SK-N-SH (cell line): ENCODE data around the gene CNOT4. TPM values are rescaled to one million over a fixed set of nuclear protein-coding genes. Genes with fewer than 3 reads are reported as not detected.

Source experiments
- CTCF ChIA-PET: fragments of 300-600, 350-600 bp; formaldehyde crosslinking; extraction: SDS; loops from one replicate; lab custom pipeline; 2021; lab: Yijun Ruan, JAX
- POLR2A ChIA-PET: fragments of 350-600 bp; sonication (Branson Sonifier 250); formaldehyde crosslinking; extraction: SDS; loops from one replicate; lab custom pipeline; 2020; ENCODE audit warnings: antibody characterized with exemption, inconsistent platforms; lab: Yijun Ruan, JAX
- DNase-seq: peaks from one replicate; pipeline ENCODE4 v3.0.0; 2012
- H2AFZ ChIP-seq: fragments of 200-600 bp; sonication (generic); 2 replicates; pipeline ENCODE4 v1.8.1; 2016; ENCODE audit warnings: antibody characterized with exemption, mild to moderate bottlenecking, low read depth
- H3F3A ChIP-seq: fragments of 200-600 bp; sonication (generic); replicated peaks from 2 replicates; pipeline ENCODE3; 2016; ENCODE audit warnings: antibody characterized with exemption, mild to moderate bottlenecking; ENCODE audit not compliant: insufficient read depth
- H3K27ac ChIP-seq, 2 experiments: fragments of 200-500 bp in 1 of 2; fragments of 200-600 bp in 1 of 2; sonication (Bioruptor generic) in 1 of 2; sonication (generic), shearing (Covaris generic) in 1 of 2; 2 replicates each; pipeline versions ENCODE4 v1.5.1 to v1.6.1; 2014 to 2016; ENCODE audit warnings: low read depth in 2 of 2, inconsistent platforms in 1 of 2, low read length in 1 of 2, mild to moderate bottlenecking in 1 of 2, mixed read lengths in 1 of 2
- H3K27me3 ChIP-seq: fragments of 200-600 bp; sonication (generic), shearing (Covaris generic); 2 replicates; pipeline ENCODE4 v1.6.1; 2016; ENCODE audit warnings: mixed run types; ENCODE audit not compliant: insufficient read depth
- H3K36me3 ChIP-seq, 2 experiments: fragments of 200-500 bp in 1 of 2; fragments of 200-600 bp in 1 of 2; sonication (Bioruptor generic) in 1 of 2; sonication (generic) in 1 of 2; replicated peaks in 1 of 2; 2 replicates each; pipeline versions ENCODE3 to v1.5.1; 2014 to 2016; ENCODE audit warnings: low read length in 1 of 2, mild to moderate bottlenecking in 1 of 2; ENCODE audit not compliant: insufficient read depth in 2 of 2, control insufficient read depth in 1 of 2
- H3K4me1 ChIP-seq, 2 experiments: fragments of 200-500 bp in 1 of 2; fragments of 200-600 bp in 1 of 2; sonication (Bioruptor generic) in 1 of 2; sonication (generic), shearing (Covaris generic) in 1 of 2; 2 replicates each; pipeline versions ENCODE4 v1.5.1 to v1.6.1; 2014 to 2016; ENCODE audit warnings: low read depth in 1 of 2, low read length in 1 of 2, mixed run types in 1 of 2; ENCODE audit not compliant: insufficient read depth in 2 of 2, control insufficient read depth in 1 of 2
- H3K4me2 ChIP-seq: fragments of 200-600 bp; sonication (generic), shearing (Covaris generic); 2 replicates; pipeline ENCODE4 v1.6.1; 2017; ENCODE audit warnings: mixed run types
- H3K4me3 ChIP-seq, 2 experiments: fragments of 200-500 bp in 1 of 2; fragments of 200-600 bp in 1 of 2; sonication (Bioruptor generic) in 1 of 2; sonication (generic), shearing (Covaris generic) in 1 of 2; 2 replicates each; pipeline versions ENCODE4 v1.5.1 to v1.8.1; 2014 to 2016; ENCODE audit warnings: low read depth in 2 of 2, inconsistent platforms in 1 of 2, low read length in 1 of 2, mild to moderate bottlenecking in 1 of 2, mixed read lengths in 1 of 2, moderate library complexity in 1 of 2
- H3K79me2 ChIP-seq: fragments of 200-600 bp; sonication (generic); 2 replicates; pipeline ENCODE4 v1.8.1; 2017; ENCODE audit warnings: mild to moderate bottlenecking; ENCODE audit not compliant: insufficient read depth
- H3K9ac ChIP-seq: fragments of 200-600 bp; sonication (generic); 2 replicates; pipeline ENCODE4 v1.6.1; 2017; ENCODE audit warnings: mixed run types
- H3K9me2 ChIP-seq: fragments of 200-600 bp; sonication (generic); 2 replicates; pipeline ENCODE4 v1.6.1; 2017; ENCODE audit warnings: mixed run types
- H3K9me3 ChIP-seq: fragments of 200-600 bp; sonication (generic); 2 replicates; pipeline ENCODE4 v1.6.1; 2017; ENCODE audit warnings: mixed run types, mild to moderate bottlenecking, moderate library complexity
- H4K20me1 ChIP-seq: fragments of 200-600 bp; sonication (generic); 2 replicates; pipeline ENCODE4 v1.6.1; 2017; ENCODE audit warnings: mild to moderate bottlenecking, mixed run types; ENCODE audit not compliant: insufficient read depth
- CHD2 ChIP-seq: fragments of 150-350 bp; IDR thresholded peaks from 2 replicates; pipeline ENCODE4 v1.6.1; 2018; ENCODE audit warnings: low read length; ENCODE audit not compliant: partially characterized antibody
- EP300 ChIP-seq, 2 experiments: IDR thresholded peaks; 2 replicates each; pipeline versions ENCODE4 v1.4.0 to v1.6.1; 2012; ENCODE audit warnings: borderline replicate concordance in 1 of 2, low read depth in 1 of 2, low read length in 1 of 2
- EZH2phosphoT487 ChIP-seq: fragments of 200-600 bp; sonication (generic); IDR thresholded peaks from 2 replicates; pipeline ENCODE4 v1.6.1; 2017; ENCODE audit warnings: low read depth, mixed run types, mild to moderate bottlenecking, antibody characterized with exemption, moderate library complexity, borderline replicate concordance
- FOXM1 ChIP-seq: IDR thresholded peaks from 2 replicates; pipeline ENCODE4 v1.4.0; 2012; ENCODE audit warnings: low read depth, mild to moderate bottlenecking
- GABPA ChIP-seq: IDR thresholded peaks from 2 replicates; pipeline ENCODE4 v1.4.0; 2012; ENCODE audit warnings: low read depth, mild to moderate bottlenecking
- JUND ChIP-seq: IDR thresholded peaks from 2 replicates; pipeline ENCODE4 v1.4.0; 2012
- MEF2A ChIP-seq: IDR thresholded peaks from 2 replicates; pipeline ENCODE4 v1.4.0; 2012; ENCODE audit warnings: low read depth, borderline replicate concordance
- MXI1 ChIP-seq: IDR thresholded peaks from 2 replicates; pipeline ENCODE4 v1.6.1; 2012; ENCODE audit warnings: mild to moderate bottlenecking, low read depth, low read length, improper control_type of control experiment
- NRF1 ChIP-seq: IDR thresholded peaks from 2 replicates; pipeline ENCODE4 v1.6.1; 2012; ENCODE audit warnings: low read depth, mild to moderate bottlenecking, low read length
- POLR2AphosphoS5 ChIP-seq: IDR thresholded peaks from 2 replicates; pipeline ENCODE4 v1.6.1; 2012; ENCODE audit warnings: low read depth, low read length
- RFX5 ChIP-seq: IDR thresholded peaks from 2 replicates; pipeline ENCODE4 v1.6.1; 2012; ENCODE audit warnings: mild to moderate bottlenecking, improper control_type of control experiment, low read length
- RXRA ChIP-seq: IDR thresholded peaks from 2 replicates; pipeline ENCODE4 v1.4.0; 2012; ENCODE audit warnings: low read depth, mild to moderate bottlenecking, borderline replicate concordance
- SIN3A ChIP-seq: IDR thresholded peaks from 2 replicates; pipeline ENCODE4 v1.6.1; 2012; ENCODE audit warnings: low read depth, mild to moderate bottlenecking, low read length, moderate library complexity, borderline replicate concordance
- SMC3 ChIP-seq: IDR thresholded peaks from 2 replicates; pipeline ENCODE4 v1.6.1; 2012; ENCODE audit warnings: low read depth, low read length, improper control_type of control experiment
- TAF1 ChIP-seq: IDR thresholded peaks from 2 replicates; pipeline ENCODE4 v1.6.1; 2012; ENCODE audit warnings: low read depth, mild to moderate bottlenecking, low read length, moderate library complexity, borderline replicate concordance
- TCF12 ChIP-seq: IDR thresholded peaks from 2 replicates; pipeline ENCODE4 v1.4.0; 2012
- YY1 ChIP-seq: IDR thresholded peaks from 2 replicates; pipeline ENCODE4 v1.4.0; 2012; ENCODE audit warnings: low read depth, mild to moderate bottlenecking
- WGBS: methylation state at CpG from one replicate; pipeline ENCODE4 v1.1.6; 2017; ENCODE audit warnings: low lambda C conversion rate; 5-methylcytosine and 5-hydroxymethylcytosine counted together
- polyA plus RNA-seq, 3 experiments: library from polyadenylated mRNA; depleted of rRNA; stranded (reverse); fragments of >200 nt; gene quantifications; 2 replicates each; pipeline ENCODE4 v1.2.3, GENCODE V29; 2012
- TF ChIP-seq, protein P1 (sequence below): IDR thresholded peaks from 2 replicates; pipeline ENCODE4 v1.6.1; 2012; ENCODE audit warnings: mild to moderate bottlenecking, low read depth, low read length, moderate library complexity
- TF ChIP-seq, protein P2 (sequence below): fragments of 200-600 bp; sonication (generic); IDR thresholded peaks from 2 replicates; pipeline ENCODE4 v1.6.1; 2017; ENCODE audit warnings: antibody characterized with exemption, mild to moderate bottlenecking, moderate library complexity
- TF ChIP-seq, protein P3 (sequence below): IDR thresholded peaks from 2 replicates; pipeline ENCODE4; 2012
- TF ChIP-seq, protein P4 (sequence below): IDR thresholded peaks from 2 replicates; pipeline ENCODE4 v1.4.0; 2012; ENCODE audit warnings: low read depth
- TF ChIP-seq, protein P5 (sequence below): IDR thresholded peaks from 2 replicates; pipeline ENCODE4 v1.4.0; 2012; ENCODE audit warnings: low read depth, borderline replicate concordance
- TF ChIP-seq, protein P6 (sequence below): fragments of 150-350 bp; IDR thresholded peaks from 2 replicates; pipeline ENCODE4 v1.6.1; 2016; ENCODE audit warnings: mild to moderate bottlenecking, low read depth, low read length

The CNOT4 gene
- polyA plus RNA-seq, 1 of the 3 experiments (the other 2 are of a cell fraction), result 8.0 TPM

DNA sequence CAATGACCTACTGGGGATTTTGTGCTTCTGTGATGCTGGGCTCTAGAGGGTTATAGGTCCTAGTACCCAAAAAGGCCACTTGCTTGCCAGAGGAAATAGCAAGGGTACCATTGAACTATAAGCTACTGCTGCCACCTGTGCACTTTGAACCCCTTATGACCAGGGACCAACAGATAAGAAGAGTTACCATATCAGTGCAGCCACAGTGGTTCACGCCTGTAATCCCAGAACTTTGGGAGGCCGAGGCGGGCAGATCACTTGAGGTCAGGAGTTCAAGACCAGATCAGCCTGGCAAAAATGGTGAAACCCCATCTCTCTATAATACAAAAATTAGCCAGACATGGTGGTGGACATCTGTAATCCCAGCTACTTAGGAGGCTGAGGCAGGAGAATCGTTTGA is 15.5 kb upstream of the CNOT4 start (continued):
- TF ChIP-seq, protein P1, sequence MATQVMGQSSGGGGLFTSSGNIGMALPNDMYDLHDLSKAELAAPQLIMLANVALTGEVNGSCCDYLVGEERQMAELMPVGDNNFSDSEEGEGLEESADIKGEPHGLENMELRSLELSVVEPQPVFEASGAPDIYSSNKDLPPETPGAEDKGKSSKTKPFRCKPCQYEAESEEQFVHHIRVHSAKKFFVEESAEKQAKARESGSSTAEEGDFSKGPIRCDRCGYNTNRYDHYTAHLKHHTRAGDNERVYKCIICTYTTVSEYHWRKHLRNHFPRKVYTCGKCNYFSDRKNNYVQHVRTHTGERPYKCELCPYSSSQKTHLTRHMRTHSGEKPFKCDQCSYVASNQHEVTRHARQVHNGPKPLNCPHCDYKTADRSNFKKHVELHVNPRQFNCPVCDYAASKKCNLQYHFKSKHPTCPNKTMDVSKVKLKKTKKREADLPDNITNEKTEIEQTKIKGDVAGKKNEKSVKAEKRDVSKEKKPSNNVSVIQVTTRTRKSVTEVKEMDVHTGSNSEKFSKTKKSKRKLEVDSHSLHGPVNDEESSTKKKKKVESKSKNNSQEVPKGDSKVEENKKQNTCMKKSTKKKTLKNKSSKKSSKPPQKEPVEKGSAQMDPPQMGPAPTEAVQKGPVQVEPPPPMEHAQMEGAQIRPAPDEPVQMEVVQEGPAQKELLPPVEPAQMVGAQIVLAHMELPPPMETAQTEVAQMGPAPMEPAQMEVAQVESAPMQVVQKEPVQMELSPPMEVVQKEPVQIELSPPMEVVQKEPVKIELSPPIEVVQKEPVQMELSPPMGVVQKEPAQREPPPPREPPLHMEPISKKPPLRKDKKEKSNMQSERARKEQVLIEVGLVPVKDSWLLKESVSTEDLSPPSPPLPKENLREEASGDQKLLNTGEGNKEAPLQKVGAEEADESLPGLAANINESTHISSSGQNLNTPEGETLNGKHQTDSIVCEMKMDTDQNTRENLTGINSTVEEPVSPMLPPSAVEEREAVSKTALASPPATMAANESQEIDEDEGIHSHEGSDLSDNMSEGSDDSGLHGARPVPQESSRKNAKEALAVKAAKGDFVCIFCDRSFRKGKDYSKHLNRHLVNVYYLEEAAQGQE, result no peak
- TF ChIP-seq TCF12 (no peak), FOXM1 (no peak), MEF2A (no peak), EZH2phosphoT487 (no peak), SIN3A (no peak), JUND (no peak), POLR2AphosphoS5 (no peak), GABPA (no peak)
- TF ChIP-seq, protein P2, sequence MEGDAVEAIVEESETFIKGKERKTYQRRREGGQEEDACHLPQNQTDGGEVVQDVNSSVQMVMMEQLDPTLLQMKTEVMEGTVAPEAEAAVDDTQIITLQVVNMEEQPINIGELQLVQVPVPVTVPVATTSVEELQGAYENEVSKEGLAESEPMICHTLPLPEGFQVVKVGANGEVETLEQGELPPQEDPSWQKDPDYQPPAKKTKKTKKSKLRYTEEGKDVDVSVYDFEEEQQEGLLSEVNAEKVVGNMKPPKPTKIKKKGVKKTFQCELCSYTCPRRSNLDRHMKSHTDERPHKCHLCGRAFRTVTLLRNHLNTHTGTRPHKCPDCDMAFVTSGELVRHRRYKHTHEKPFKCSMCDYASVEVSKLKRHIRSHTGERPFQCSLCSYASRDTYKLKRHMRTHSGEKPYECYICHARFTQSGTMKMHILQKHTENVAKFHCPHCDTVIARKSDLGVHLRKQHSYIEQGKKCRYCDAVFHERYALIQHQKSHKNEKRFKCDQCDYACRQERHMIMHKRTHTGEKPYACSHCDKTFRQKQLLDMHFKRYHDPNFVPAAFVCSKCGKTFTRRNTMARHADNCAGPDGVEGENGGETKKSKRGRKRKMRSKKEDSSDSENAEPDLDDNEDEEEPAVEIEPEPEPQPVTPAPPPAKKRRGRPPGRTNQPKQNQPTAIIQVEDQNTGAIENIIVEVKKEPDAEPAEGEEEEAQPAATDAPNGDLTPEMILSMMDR, result no peak
- TF ChIP-seq, protein P3, sequence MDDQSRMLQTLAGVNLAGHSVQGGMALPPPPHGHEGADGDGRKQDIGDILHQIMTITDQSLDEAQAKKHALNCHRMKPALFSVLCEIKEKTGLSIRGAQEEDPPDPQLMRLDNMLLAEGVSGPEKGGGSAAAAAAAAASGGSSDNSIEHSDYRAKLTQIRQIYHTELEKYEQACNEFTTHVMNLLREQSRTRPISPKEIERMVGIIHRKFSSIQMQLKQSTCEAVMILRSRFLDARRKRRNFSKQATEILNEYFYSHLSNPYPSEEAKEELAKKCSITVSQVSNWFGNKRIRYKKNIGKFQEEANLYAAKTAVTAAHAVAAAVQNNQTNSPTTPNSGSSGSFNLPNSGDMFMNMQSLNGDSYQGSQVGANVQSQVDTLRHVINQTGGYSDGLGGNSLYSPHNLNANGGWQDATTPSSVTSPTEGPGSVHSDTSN, result no peak

DNA sequence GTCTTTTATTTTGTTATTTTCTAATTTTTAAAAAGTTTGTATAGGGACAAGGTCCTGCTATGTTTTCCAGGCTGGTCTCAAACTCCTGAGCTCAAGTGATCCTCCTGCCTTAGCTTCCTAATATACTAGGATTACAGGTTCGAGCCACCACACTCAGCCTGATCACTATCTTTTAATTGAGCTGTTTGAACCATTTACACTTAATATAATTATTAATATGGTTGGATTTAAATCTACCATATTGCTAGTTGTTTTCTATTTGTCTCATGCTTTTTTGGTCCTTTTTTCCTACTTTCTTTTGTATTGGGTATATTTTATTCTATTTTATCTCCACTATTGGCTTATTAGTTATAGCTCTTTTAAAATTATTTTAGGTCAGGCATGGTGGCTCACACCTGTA is 13.2 kb upstream of the CNOT4 start:
- no peaks in the 10 kb centered on the region for H4K20me1 ChIP-seq
- no peaks in the 10 kb centered on the region for H3K36me3 ChIP-seq
- H3K4me1 ChIP-seq, result no peaks in the 10 kb centered on the region
- ChIA-PET CTCF (interaction anchor here (0.7 to 2.3 kb wide), 7 partner anchors 10 to 249 kb away, joined by 3 to 8 read pairs (median 4); no protein-coding TSS in a partner anchor), POLR2A (interaction anchor here (0.7 to 1.1 kb wide), 2 partner anchors 14 to 35 kb away, joined by 3 read pairs; partner anchors contain the start of gene NUP205)
- no peaks in the 10 kb centered on the region for H3K27me3 ChIP-seq
- H3K4me3 ChIP-seq, result no peak overlapping the region
- no peak overlapping the region for H2AFZ ChIP-seq
- H3K9me2 ChIP-seq, result no peaks in the 10 kb centered on the region
- 64% methylated on average over 1 of the region's 1 CpG for whole genome bisulfite sequencing
- no peak overlapping the region for H3K4me2 ChIP-seq
- H3K9ac ChIP-seq, result no peak overlapping the region
- H3K9me3 ChIP-seq, result no peaks in the 10 kb centered on the region
- no peaks in the 10 kb centered on the region for H3F3A ChIP-seq
- no peaks in the 10 kb centered on the region for H3K79me2 ChIP-seq
- no peak overlapping the region for H3K27ac ChIP-seq
- no peak for DNase-seq
- TF ChIP-seq EP300 (IDR thresholded peaks at IDR 0.05; ENCODE audit: borderline replicate concordance in 1 of 2, low read depth in 1 of 2, low read length in 1 of 2) (no peak), JUND (no peak), TAF1 (no peak), RXRA (no peak), RFX5 (no peak), CHD2 (no peak), MEF2A (no peak), NRF1 (no peak), TCF12 (no peak), MXI1 (no peak), SMC3 (no peak), YY1 (no peak)
- TF ChIP-seq, protein P3, result no peak
- TF ChIP-seq, protein P4, sequence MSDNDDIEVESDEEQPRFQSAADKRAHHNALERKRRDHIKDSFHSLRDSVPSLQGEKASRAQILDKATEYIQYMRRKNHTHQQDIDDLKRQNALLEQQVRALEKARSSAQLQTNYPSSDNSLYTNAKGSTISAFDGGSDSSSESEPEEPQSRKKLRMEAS, result no peak
- TF ChIP-seq, protein P5, sequence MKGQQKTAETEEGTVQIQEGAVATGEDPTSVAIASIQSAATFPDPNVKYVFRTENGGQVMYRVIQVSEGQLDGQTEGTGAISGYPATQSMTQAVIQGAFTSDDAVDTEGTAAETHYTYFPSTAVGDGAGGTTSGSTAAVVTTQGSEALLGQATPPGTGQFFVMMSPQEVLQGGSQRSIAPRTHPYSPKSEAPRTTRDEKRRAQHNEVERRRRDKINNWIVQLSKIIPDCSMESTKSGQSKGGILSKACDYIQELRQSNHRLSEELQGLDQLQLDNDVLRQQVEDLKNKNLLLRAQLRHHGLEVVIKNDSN, result no peak
- TF ChIP-seq, protein P6, sequence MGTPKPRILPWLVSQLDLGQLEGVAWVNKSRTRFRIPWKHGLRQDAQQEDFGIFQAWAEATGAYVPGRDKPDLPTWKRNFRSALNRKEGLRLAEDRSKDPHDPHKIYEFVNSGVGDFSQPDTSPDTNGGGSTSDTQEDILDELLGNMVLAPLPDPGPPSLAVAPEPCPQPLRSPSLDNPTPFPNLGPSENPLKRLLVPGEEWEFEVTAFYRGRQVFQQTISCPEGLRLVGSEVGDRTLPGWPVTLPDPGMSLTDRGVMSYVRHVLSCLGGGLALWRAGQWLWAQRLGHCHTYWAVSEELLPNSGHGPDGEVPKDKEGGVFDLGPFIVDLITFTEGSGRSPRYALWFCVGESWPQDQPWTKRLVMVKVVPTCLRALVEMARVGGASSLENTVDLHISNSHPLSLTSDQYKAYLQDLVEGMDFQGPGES, result no peak
